Activated CD4-positive, alpha-beta T cell treated with anti-CD3 and anti-CD28 coated beads for 48 hours (primary cell): ENCODE data around the gene ARHGAP42.
"Not testable (repeated sequence)": the region's sequence is repeated elsewhere in the genome, so short reads cannot be mapped to it uniquely, and the experiment has no call there.

Experiments used
- DNase-seq: peaks from one replicate; pipeline ENCODE4 v3.0.0-alpha.2; 2020

The ARHGAP42 gene

DNA sequence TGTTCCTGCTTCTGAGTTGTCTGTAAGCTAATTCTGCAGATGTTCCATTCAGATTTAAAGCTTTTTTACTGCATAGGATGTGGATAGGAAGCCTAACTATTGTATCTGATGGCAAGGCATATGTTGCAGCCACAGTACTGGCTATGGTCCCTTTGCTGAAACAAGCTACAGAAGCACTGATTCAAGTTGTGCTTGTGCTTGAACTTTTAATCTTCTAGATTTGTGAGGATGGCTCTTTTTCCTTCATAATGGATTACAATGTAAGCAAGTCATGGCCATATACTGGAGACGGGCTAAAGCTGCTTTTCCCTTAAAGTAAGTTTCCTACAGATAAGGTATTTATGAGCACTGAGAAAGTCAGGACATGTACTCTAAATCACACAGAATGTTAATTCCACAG is 303.8 kb downstream of the ARHGAP42 start:
- DNase-seq = no peak

DNA sequence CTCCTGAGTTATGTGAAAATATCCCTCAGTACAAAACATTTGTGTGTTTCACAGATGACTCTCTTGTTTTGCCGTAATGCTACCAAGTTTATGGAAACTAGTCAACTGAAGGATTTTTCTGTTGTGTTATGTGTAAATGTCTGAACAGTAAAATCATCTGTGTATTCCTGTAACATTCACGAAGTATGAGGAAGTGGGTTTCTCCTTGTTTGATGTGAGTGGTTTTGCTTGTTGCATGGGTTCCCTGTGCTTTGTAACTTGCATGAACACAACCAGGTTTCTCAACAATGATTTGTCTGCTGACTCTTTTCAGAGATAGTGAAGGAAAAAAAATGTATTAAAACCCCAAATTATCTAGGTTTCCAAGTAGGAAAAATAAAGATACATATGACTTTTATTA is 304.5 kb downstream of the ARHGAP42 start:
- DNase-seq = no peak

- no peak for DNase-seq
Observed at GRCh38 chr11:100994966-100995365, 307.9 kb downstream of the ARHGAP42 start.

DNA sequence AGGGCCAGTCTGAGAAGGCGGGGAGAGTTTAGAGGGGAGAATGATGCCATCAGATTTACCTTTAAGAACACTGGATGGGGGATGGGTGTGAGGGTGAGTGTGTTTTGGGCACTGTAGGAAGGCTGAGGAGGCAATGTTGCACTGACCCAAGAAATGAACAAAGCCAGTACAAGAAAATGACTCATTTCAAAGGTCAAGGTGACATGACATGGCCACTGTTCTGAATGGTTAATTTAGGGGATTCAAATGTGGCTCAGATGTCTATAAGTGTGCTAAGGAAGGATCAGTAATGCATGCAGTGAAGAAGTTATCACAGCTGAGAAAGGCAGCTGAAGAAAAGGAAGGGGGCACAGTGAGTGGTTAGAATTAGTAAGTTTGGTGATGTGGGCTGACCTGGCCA is 312.7 kb downstream of the ARHGAP42 start:
- no peak for DNase-seq

- no peak for DNase-seq
Observed at GRCh38 chr11:101003468-101003867, 316.4 kb downstream of the ARHGAP42 start.

DNA sequence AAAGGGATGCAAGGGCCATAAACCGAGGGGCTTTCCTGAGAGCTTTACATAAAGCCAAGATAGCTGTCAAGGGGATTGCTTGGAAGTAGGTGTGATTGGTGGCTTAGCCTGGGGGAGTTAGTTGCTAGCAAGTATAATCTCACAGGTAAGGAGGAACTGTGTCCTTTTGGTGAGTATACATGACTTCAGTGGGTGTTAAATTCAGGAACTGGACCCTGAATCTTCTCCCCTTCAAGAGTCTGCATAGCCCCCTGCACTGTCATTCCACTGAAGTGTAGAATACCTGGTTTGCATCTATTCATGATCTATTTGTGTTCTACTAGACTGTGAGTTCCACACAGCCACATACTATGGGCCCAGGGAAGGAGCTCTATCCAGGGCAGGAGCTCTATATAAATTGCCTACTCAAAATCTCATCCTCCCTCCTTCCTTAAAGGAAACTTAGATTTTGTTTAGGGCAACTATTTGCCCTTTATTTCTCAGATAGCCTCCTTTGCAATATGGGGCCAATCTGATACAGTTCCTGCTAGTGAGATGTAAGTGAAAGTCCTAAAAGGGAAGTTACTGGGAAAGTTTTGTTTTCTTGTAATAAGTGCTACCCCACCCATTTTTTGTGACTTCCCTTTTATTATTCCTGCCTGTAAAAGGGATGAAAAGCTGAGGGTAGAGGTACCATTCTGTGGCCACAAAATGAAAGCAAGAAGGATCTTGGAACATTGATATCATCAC is 322.0 kb downstream of the ARHGAP42 start:
- DNase-seq = no peak

DNA sequence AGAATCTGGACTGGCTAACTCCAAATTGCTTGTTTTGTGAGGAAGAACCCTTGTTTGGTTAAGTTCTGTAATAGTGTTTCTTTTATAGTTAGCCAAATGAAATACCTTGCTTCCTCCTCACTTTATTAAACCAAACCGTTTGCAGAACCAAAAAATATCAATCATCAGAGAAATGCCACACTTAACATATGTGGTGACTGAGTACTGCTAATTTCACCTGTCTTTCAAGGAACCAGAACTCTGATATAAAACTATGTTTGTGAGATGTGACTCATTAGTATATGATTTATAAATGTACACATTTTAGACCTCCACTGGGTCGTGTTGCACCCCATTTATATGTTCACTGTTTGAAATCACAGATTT is 322.6 kb downstream of the ARHGAP42 start:
- no peak for DNase-seq

DNA sequence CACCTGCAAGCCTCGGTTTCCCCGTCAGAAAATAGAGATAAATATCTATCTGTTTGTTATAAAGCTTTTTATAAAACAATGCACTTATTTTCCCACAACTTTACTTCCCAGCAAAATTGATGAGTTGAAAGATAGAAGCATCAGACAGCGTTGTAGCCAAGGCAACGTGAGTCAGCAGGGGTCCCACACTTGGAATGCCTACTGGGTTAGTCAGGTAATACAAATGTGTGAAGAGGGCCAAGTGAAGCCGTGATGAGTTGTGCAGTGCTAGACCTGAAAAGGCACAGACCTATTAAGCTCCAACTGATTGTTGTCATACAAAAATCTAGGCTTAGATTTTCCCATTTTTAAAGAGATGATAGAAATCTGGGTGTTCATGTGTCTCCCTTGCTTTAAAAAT is 323.8 kb downstream of the ARHGAP42 start:
- DNase-seq = no peak

DNA sequence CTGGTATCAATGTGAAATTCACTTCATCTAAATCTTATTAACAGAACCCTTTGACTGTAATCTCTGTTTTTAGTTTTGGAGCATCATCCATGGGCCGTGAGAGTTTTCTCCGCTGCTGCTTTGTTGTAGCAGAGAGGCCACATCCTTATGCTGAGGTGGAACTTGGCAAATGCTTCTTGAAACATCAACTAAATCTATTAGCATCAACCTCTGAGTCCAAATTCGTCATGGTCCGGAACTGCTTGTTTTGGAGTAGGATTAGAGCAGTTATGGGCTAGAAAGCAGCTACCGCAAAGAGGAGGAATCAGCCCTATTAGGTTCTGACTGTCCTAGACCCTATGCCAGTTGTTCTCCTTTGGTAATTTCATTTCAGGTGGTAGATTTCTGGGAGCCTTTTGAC is 324.8 kb downstream of the ARHGAP42 start:
- no peak for DNase-seq

GRCh38 chr11:101013702-101014101 is 326.6 kb downstream of the ARHGAP42 start:
- DNase-seq = not testable (repeated sequence)

- no peak for DNase-seq
Observed at GRCh38 chr11:101014600-101015285, 327.7 kb downstream of the ARHGAP42 start.

- no peak for DNase-seq
Observed at GRCh38 chr11:101019870-101020269, 332.8 kb downstream of the ARHGAP42 start.

- no peak for DNase-seq
Observed at GRCh38 chr11:101022256-101022655, 335.2 kb downstream of the ARHGAP42 start.

DNA sequence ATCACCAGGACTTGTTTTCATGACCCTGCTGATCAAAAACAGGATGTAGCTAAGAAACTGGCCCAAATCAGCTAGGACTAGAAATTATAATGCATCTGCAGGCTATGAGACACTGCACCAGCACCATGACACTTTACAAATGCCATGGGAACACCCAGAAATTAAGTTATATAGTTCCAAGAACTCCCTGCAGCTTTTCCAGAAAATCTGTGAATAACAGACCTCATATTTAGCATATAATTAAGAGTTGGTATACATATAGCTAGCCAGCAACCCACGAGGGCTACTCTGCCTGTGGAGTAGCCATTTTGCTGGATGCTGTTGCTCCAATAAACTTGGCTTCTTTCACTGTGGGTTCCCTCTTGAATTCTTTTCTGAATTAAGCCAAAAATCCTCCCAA is 341.6 kb downstream of the ARHGAP42 start:
- DNase-seq = no peak

DNA sequence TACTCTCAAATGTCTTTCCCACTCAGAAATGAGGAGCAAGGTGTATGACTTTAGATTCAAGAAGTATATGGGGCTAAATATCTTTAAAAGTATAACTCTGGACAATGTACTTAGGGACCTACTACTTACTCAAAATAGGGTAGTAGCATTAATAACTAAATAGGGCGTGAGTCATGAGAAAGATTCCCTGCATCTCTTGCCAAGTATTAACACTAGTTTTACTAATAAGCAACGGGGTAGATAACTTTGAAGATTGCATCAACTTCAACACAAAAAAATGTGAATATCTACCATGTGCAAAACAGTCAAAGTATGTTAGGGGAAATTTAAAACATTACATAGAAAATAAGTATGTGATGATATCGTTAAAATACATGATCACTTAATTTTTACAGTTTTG is 342.9 kb downstream of the ARHGAP42 start:
- no peak for DNase-seq

DNA sequence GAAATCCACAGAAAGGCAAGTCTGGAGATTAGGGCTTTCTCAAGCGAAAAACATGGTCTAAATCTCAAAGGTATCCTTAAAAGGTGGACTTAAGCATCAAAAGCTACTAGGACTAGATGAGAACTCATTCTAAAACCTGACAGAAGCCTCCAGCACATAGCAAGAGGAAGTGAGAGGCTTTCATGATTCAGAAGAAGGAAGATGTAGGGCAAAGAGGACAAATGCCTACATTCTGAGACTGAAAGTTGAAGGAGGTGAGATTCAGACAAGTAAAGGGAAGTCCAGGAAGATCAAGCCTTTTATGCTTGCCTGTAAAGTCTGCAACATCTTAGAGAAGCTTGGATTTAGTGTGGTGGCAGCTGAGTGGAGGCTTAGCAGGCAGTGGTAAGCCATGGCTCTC is 343.6 kb downstream of the ARHGAP42 start:
- DNase-seq = no peak

DNA sequence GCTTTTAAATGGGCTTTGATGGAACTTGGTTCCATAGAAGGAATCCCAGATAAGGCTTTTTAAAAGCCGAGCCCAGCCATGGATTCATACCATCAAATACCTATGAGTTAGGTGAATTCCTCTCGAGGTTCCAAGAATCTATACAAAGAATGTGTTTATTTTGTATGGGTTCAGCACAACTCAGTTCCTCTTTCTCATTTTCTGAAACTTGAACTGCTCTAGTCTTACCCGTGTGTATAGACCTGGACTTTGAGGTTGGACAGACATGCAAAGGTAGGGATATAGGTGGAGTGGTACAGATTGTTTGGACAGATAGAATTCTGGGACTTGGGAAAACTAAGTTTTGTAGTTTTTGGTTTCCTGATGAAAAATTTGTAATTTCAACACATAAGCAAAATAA is 344.6 kb downstream of the ARHGAP42 start:
- DNase-seq = no peak

DNA sequence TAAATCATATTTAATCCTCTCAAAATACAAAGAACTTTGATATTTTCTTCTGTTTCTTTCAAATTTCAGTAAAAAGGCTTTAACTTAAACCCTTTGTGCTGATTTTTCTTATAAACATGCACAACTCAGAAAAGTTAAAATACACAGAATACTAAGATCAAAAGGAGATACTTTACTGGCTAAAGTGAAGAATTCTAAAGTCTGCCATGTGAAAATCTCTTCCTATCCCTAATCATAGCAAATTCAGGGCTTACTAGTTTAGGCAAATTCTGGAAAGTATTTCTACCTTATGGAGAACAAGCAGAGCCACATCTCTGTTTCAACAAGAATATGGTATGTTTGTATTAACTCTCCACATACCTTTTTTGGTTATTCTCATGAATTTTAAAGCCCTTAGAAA is 345.9 kb downstream of the ARHGAP42 start:
- DNase-seq = no peak

GRCh38 chr11:101034076-101034475 is 347.0 kb downstream of the ARHGAP42 start:
- no peak for DNase-seq

DNA sequence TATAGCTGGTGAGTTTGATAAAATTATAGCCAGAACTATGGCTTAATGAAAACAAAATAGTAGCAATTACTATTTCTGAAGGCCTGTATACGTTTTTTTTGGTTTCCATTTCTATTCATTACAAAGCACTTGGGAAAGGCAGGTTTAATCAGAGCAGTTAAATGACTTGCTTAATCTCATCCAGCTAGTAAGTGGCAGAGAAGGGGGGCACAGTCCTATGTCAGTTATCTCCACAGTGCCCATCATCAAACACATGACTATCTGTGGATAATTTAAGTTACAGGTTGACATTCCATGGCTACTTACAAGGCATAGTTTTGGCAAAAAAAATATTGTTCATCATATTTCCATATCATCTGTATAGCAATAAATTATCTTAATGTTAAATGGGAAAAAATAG is 348.8 kb downstream of the ARHGAP42 start:
- DNase-seq = no peak
